GM23338 (cell line): ENCODE results near the gene PALLD. TPM values are rescaled to one million over a fixed set of nuclear protein-coding genes. Genes with fewer than 3 reads are reported as not detected.

Experiments
- ATAC-seq: fragments of 200-7000 bp; cut with Tn5 transposase; 3 replicates; pipeline ENCODE4 v1.9.1; 2020
- DNase-seq: peaks from one replicate; pipeline ENCODE4 v3.0.0-alpha.2; 2015; ENCODE audit warnings: low spot score
- H2AFZ ChIP-seq: fragments of 200-600 bp; sonication (generic); 2 replicates; pipeline ENCODE4 v1.8.0; 2016; ENCODE audit warnings: antibody characterized with exemption, mild to moderate bottlenecking, moderate library complexity
- H3F3A ChIP-seq: fragments of 200-600 bp; sonication (generic); replicated peaks from 2 replicates; pipeline ENCODE4 v1.8.0; 2017; ENCODE audit warnings: antibody characterized with exemption, mixed run types, low read depth
- H3K27ac ChIP-seq: fragments of 200-600 bp; sonication (generic); 2 replicates; pipeline ENCODE4 v1.6.1; 2016; ENCODE audit warnings: low read depth
- H3K27me3 ChIP-seq: fragments of 200-600 bp; sonication (generic); 2 replicates; pipeline ENCODE4 v1.8.0; 2016; ENCODE audit warnings: mild to moderate bottlenecking, mixed run types, moderate library complexity; ENCODE audit not compliant: insufficient read depth
- H3K36me3 ChIP-seq: fragments of 200-600 bp; sonication (generic); 2 replicates; pipeline ENCODE4 v1.8.0; 2016; ENCODE audit warnings: mild to moderate bottlenecking; ENCODE audit not compliant: insufficient read depth
- H3K4me1 ChIP-seq: fragments of 200-600 bp; sonication (generic); 2 replicates; pipeline ENCODE4 v1.8.0; 2016; ENCODE audit warnings: mild to moderate bottlenecking, moderate library complexity; ENCODE audit not compliant: insufficient read depth
- H3K4me2 ChIP-seq: fragments of 200-600 bp; sonication (generic); 2 replicates; pipeline ENCODE4 v1.7.1; 2017; ENCODE audit warnings: mixed run types
- H3K4me3 ChIP-seq: fragments of 200-600 bp; sonication (generic); 2 replicates; pipeline ENCODE4 v1.6.1; 2016; ENCODE audit warnings: mixed run types
- H3K79me2 ChIP-seq: fragments of 200-600 bp; sonication (generic); replicated peaks from 2 replicates; pipeline ENCODE4 v1.8.0; 2017; ENCODE audit warnings: mild to moderate bottlenecking; ENCODE audit not compliant: insufficient read depth
- H3K9me2 ChIP-seq: fragments of 200-600 bp; sonication (generic); 2 replicates; pipeline ENCODE4 v1.8.0; 2017; ENCODE audit not compliant: insufficient read depth
- H4K20me1 ChIP-seq: fragments of 200-600 bp; sonication (generic); replicated peaks from 2 replicates; pipeline ENCODE4 v1.8.0; 2017; ENCODE audit warnings: mild to moderate bottlenecking; ENCODE audit not compliant: insufficient read depth
- H3K27ac Mint-ChIP-seq: 2 replicates; pipeline ENCODE4 v1.8.0; 2020; ENCODE audit warnings: inconsistent platforms, mild to moderate bottlenecking, moderate library complexity, mixed read lengths
- H3K27me3 Mint-ChIP-seq: 3 replicates; pipeline ENCODE4 v1.8.0; 2022; ENCODE audit warnings: low read depth, mild to moderate bottlenecking, moderate library complexity, mixed read lengths, inconsistent platforms; ENCODE audit not compliant: insufficient read depth, poor library complexity
- H3K36me3 Mint-ChIP-seq: 3 replicates; pipeline ENCODE4 v1.8.0; 2021; ENCODE audit warnings: low read depth, mild to moderate bottlenecking, inconsistent platforms, moderate library complexity, mixed read lengths
- H3K4me1 Mint-ChIP-seq: 3 replicates; pipeline ENCODE4 v1.8.0; 2020; ENCODE audit warnings: mild to moderate bottlenecking, inconsistent platforms, mixed read lengths
- H3K4me3 Mint-ChIP-seq: 3 replicates; pipeline ENCODE4 v1.8.0; 2021; ENCODE audit warnings: moderate library complexity, mild to moderate bottlenecking, inconsistent platforms, mixed read lengths
- H3K9me3 Mint-ChIP-seq: 3 replicates; pipeline ENCODE4 v1.8.0; 2020; ENCODE audit warnings: moderate library complexity, mild to moderate bottlenecking, inconsistent platforms, mixed read lengths
- CREB1 ChIP-seq: fragments of 250-450 bp; sonication (Bioruptor Pico); IDR thresholded peaks from 2 replicates; pipeline ENCODE4 v1.5.0; 2020; ENCODE audit warnings: low read depth, mild to moderate bottlenecking, moderate library complexity
- CTCF ChIP-seq, 2 experiments: fragments of 200-600 bp in 1 of 2; sonication (generic) in 1 of 2; conservative IDR thresholded peaks; 2 replicates each; pipeline versions ENCODE4 v1.5.1 to v1.6.1; 2016 to 2017; ENCODE audit warnings: antibody characterized with exemption in 2 of 2, low read depth in 2 of 2, mild to moderate bottlenecking in 2 of 2, moderate library complexity in 1 of 2
- ETS1 ChIP-seq: IDR thresholded peaks from 2 replicates; pipeline ENCODE4 v1.6.1; 2016; ENCODE audit warnings: antibody characterized with exemption
- EZH2 ChIP-seq: fragments of 200-600 bp; sonication (generic); IDR thresholded peaks from one replicate; pipeline ENCODE4 v1.8.0; 2017; ENCODE audit warnings: antibody characterized with exemption, mild to moderate bottlenecking, low read depth; ENCODE audit not compliant: unreplicated experiment
- EZH2phosphoT487 ChIP-seq: fragments of 200-600 bp; sonication (generic); IDR thresholded peaks from one replicate; pipeline ENCODE4 v1.8.1; 2018; ENCODE audit warnings: antibody characterized with exemption; ENCODE audit not compliant: unreplicated experiment
- JUNB ChIP-seq: IDR thresholded peaks from one replicate; pipeline ENCODE4 v1.6.1; 2016; ENCODE audit warnings: antibody characterized with exemption; ENCODE audit not compliant: unreplicated experiment
- NANOG ChIP-seq: IDR thresholded peaks from 2 replicates; pipeline ENCODE4 v1.6.1; 2016; ENCODE audit warnings: antibody characterized with exemption, borderline replicate concordance
- POLR2AphosphoS5 ChIP-seq: IDR thresholded peaks from 2 replicates; pipeline ENCODE4 v1.6.1; 2016; ENCODE audit warnings: antibody characterized with exemption, low read depth
- STAT1 ChIP-seq: IDR thresholded peaks from one replicate; pipeline ENCODE4 v1.6.1; 2016; ENCODE audit warnings: antibody characterized with exemption; ENCODE audit not compliant: unreplicated experiment
- ZNF114 ChIP-seq: fragments of 250-450 bp; sonication (Bioruptor Pico); IDR thresholded peaks from 2 replicates; pipeline ENCODE4 v1.5.0; 2020; ENCODE audit warnings: mild to moderate bottlenecking, moderate library complexity
- ZNF331 ChIP-seq: fragments of 250-450 bp; sonication (Bioruptor Pico); IDR thresholded peaks from 2 replicates; pipeline ENCODE4 v1.5.0; 2020; ENCODE audit warnings: low read depth, mild to moderate bottlenecking, moderate library complexity
- ZNF462 ChIP-seq: fragments of 250-450 bp; sonication (Bioruptor Pico); IDR thresholded peaks from 2 replicates; pipeline ENCODE4 v1.5.0; 2020; ENCODE audit warnings: mild to moderate bottlenecking, moderate library complexity
- polyA plus RNA-seq: library from polyadenylated mRNA; unstranded; fragments of >200 nt; fragmentation: Nextera tagmentation; extraction: Ambion mirVana; gene quantifications from 2 replicates; pipeline ENCODE4 v1.2.1, GENCODE V29; 2016
- total RNA-seq: library from RNA; depleted of rRNA; stranded (reverse); fragments of >200 nt; shearing (Covaris generic); gene quantifications from 2 replicates; pipeline ENCODE4 v1.2.3, GENCODE V29; 2014
- TF ChIP-seq, protein P1 (sequence below): IDR thresholded peaks from one replicate; pipeline ENCODE4 v1.6.1; 2018; ENCODE audit warnings: antibody characterized with exemption; ENCODE audit not compliant: unreplicated experiment

PALLD gene
- total and polyA plus RNA-seq, 2 experiments from 2014 or later: 13.1 to 30.2 TPM

- TF ChIP-seq ZNF114 (CRISPR knock-in tag): no peak
- TF ChIP-seq, protein P1, sequence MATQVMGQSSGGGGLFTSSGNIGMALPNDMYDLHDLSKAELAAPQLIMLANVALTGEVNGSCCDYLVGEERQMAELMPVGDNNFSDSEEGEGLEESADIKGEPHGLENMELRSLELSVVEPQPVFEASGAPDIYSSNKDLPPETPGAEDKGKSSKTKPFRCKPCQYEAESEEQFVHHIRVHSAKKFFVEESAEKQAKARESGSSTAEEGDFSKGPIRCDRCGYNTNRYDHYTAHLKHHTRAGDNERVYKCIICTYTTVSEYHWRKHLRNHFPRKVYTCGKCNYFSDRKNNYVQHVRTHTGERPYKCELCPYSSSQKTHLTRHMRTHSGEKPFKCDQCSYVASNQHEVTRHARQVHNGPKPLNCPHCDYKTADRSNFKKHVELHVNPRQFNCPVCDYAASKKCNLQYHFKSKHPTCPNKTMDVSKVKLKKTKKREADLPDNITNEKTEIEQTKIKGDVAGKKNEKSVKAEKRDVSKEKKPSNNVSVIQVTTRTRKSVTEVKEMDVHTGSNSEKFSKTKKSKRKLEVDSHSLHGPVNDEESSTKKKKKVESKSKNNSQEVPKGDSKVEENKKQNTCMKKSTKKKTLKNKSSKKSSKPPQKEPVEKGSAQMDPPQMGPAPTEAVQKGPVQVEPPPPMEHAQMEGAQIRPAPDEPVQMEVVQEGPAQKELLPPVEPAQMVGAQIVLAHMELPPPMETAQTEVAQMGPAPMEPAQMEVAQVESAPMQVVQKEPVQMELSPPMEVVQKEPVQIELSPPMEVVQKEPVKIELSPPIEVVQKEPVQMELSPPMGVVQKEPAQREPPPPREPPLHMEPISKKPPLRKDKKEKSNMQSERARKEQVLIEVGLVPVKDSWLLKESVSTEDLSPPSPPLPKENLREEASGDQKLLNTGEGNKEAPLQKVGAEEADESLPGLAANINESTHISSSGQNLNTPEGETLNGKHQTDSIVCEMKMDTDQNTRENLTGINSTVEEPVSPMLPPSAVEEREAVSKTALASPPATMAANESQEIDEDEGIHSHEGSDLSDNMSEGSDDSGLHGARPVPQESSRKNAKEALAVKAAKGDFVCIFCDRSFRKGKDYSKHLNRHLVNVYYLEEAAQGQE: no peak
- TF ChIP-seq POLR2AphosphoS5: no peak
- TF ChIP-seq EZH2: no peak
- no peak for TF ChIP-seq ZNF462 (CRISPR knock-in tag)
- no peak for TF ChIP-seq CTCF (conservative IDR thresholded peaks at IDR 0.05; ENCODE audit: low read depth in 2 of 2)
- TF ChIP-seq JUNB: no peak
- no peak for TF ChIP-seq EZH2phosphoT487
- no peak for TF ChIP-seq STAT1
- TF ChIP-seq CREB1: no peak
- no peak for TF ChIP-seq ETS1
- no peak for TF ChIP-seq ZNF331
- TF ChIP-seq NANOG: no peak
- H3K27me3 Mint-ChIP-seq: no peaks in the 10 kb centered on the region
- H3K4me3 Mint-ChIP-seq: no peak overlapping the region
- Histone ChIP-seq H3K27ac (no peak overlapping the region), H4K20me1 (no peaks in the 10 kb centered on the region), H3K4me2 (no peak overlapping the region), H3K36me3 (no peaks in the 10 kb centered on the region), H3K27me3 (no peaks in the 10 kb centered on the region), H3F3A (no peaks in the 10 kb centered on the region), H3K4me1 (no peaks in the 10 kb centered on the region), H3K79me2 (no peaks in the 10 kb centered on the region), H3K4me3 (no peak overlapping the region), H2AFZ (no peak overlapping the region), H3K9me2 (no peaks in the 10 kb centered on the region)
- no peaks in the 10 kb centered on the region for H3K9me3 Mint-ChIP-seq
- DNase-seq (no peak), ATAC-seq (no peak)
- no peak overlapping the region for H3K27ac Mint-ChIP-seq
- no peaks in the 10 kb centered on the region; the same call in 2 of the 3 replicates for H3K4me1 Mint-ChIP-seq
- H3K36me3 Mint-ChIP-seq: no peaks in the 10 kb centered on the region
Measured at GRCh38 chr4:168488869-168489274, 8.0 kb upstream of the PALLD start.
